OCI-LY3 (cell line): ENCODE results near the gene IER3.
"Not testable (repeated sequence)": the region's sequence is repeated elsewhere in the genome, so short reads cannot be mapped to it uniquely, and the experiment has no call there.

Source experiments
- H2AFZ ChIP-seq: fragments of 200-600, 300-600 bp; shearing (Covaris generic); 2 replicates; pipeline ENCODE4 v1.6.0; 2014; ENCODE audit warnings: antibody characterized with exemption, low read depth, low read length
- H3K27ac ChIP-seq: fragments of 200-600, 300-600 bp; sonication (generic); 2 replicates; pipeline ENCODE4 v1.5.1; 2014; ENCODE audit warnings: mild to moderate bottlenecking, low read length, moderate library complexity, mixed read lengths
- H3K27me3 ChIP-seq: fragments of 200-600, 300-600 bp; sonication (generic); 2 replicates; pipeline ENCODE4 v1.6.1; 2014; ENCODE audit warnings: low read depth, low read length, mixed read lengths
- H3K36me3 ChIP-seq: fragments of 200-600, 300-600 bp; sonication (generic); replicated peaks from 2 replicates; pipeline ENCODE3; 2014; ENCODE audit warnings: low read depth, low read length, mixed read lengths
- H3K4me1 ChIP-seq: fragments of 300-600, 200-600 bp; sonication (generic); 2 replicates; pipeline ENCODE4 v1.6.1; 2014; ENCODE audit warnings: low read length, mixed read lengths
- H3K4me2 ChIP-seq: fragments of 200-600, 300-600 bp; sonication (generic); 2 replicates; pipeline ENCODE4 v1.6.1; 2014; ENCODE audit warnings: low read length, mixed read lengths
- H3K4me3 ChIP-seq: fragments of 300-600, 200-600 bp; sonication (generic); 2 replicates; pipeline ENCODE4 v1.5.1; 2014; ENCODE audit warnings: antibody characterized with exemption, mild to moderate bottlenecking, low read length, moderate library complexity
- H3K79me2 ChIP-seq: fragments of 300-600, 200-600 bp; shearing (Covaris generic); 2 replicates; pipeline ENCODE4 v1.6.1; 2014; ENCODE audit warnings: mild to moderate bottlenecking, low read length, mixed read lengths
- H3K9ac ChIP-seq: fragments of 300-600, 200-600 bp; shearing (Covaris generic); 2 replicates; pipeline ENCODE4 v1.6.0; 2014; ENCODE audit warnings: mild to moderate bottlenecking, low read length, moderate library complexity
- H3K9me3 ChIP-seq: fragments of 200-600, 300-600 bp; shearing (Covaris generic); 2 replicates; pipeline ENCODE4 v1.6.1; 2014; ENCODE audit warnings: low read length, mixed read lengths; ENCODE audit not compliant: insufficient read depth
- H4K20me1 ChIP-seq: fragments of 200-600, 300-600 bp; sonication (generic); 2 replicates; pipeline ENCODE4 v1.6.1; 2016; ENCODE audit warnings: low read length, mixed read lengths; ENCODE audit not compliant: insufficient read depth
- CTCF ChIP-seq: fragments of 200-600, 300-600 bp; sonication (generic); IDR thresholded peaks from 2 replicates; pipeline ENCODE4 v1.5.1; 2014; ENCODE audit warnings: antibody characterized with exemption, low read length, low read depth
- EZH2phosphoT487 ChIP-seq: fragments of 200-600 bp; shearing (Covaris generic); IDR thresholded peaks from 2 replicates; pipeline ENCODE4 v1.6.1; 2018; ENCODE audit warnings: antibody characterized with exemption, mixed run types, low read depth

The IER3 gene

GRCh38 chr6:30767944-30768301 is 23.6 kb upstream of the IER3 start:
- H3K4me1 ChIP-seq = peaks cover 18% of the 10 kb centered on the region
- TF ChIP-seq EZH2phosphoT487 = no peak
- TF ChIP-seq CTCF = no peak
- no peak overlapping the region for H2AFZ ChIP-seq
- H3K9ac ChIP-seq = no peak overlapping the region
- H3K4me2 ChIP-seq = no peak overlapping the region
- H3K27ac ChIP-seq = no peak overlapping the region
- no peaks in the 10 kb centered on the region for H3K79me2 ChIP-seq
- H4K20me1 ChIP-seq = no peaks in the 10 kb centered on the region
- H3K36me3 ChIP-seq = no peaks in the 10 kb centered on the region
- H3K4me3 ChIP-seq = no peak overlapping the region
- no peaks in the 10 kb centered on the region for H3K27me3 ChIP-seq
- H3K9me3 ChIP-seq = no peaks in the 10 kb centered on the region

- Histone ChIP-seq H3K4me2 (no peak overlapping the region), H4K20me1 (no peaks in the 10 kb centered on the region), H3K27me3 (no peaks in the 10 kb centered on the region), H3K4me3 (no peak overlapping the region), H3K36me3 (no peaks in the 10 kb centered on the region), H3K27ac (no peak overlapping the region), H3K79me2 (no peaks in the 10 kb centered on the region), H2AFZ (no peak overlapping the region), H3K9me3 (no peaks in the 10 kb centered on the region), H3K4me1 (peaks cover 18% of the 10 kb centered on the region), H3K9ac (no peak overlapping the region)
- no peak for TF ChIP-seq EZH2phosphoT487
- TF ChIP-seq CTCF = no peak
Observed at GRCh38 chr6:30767158-30767943, 23.0 kb upstream of the IER3 start.

GRCh38 chr6:30766461-30767157 is 22.3 kb upstream of the IER3 start:
- no peak overlapping the region for H2AFZ ChIP-seq
- no peak overlapping the region for H3K4me2 ChIP-seq
- TF ChIP-seq CTCF (no peak), EZH2phosphoT487 (no peak)
- H3K9ac ChIP-seq = no peak overlapping the region
- H3K4me3 ChIP-seq = no peak overlapping the region
- no peak overlapping the region for H3K27ac ChIP-seq
- H4K20me1 ChIP-seq = no peaks in the 10 kb centered on the region
- no peaks in the 10 kb centered on the region for H3K36me3 ChIP-seq
- H3K4me1 ChIP-seq = peaks cover 18% of the 10 kb centered on the region
- no peaks in the 10 kb centered on the region for H3K27me3 ChIP-seq
- no peaks in the 10 kb centered on the region for H3K79me2 ChIP-seq
- H3K9me3 ChIP-seq = no peaks in the 10 kb centered on the region

- H4K20me1 ChIP-seq, H3K79me2 ChIP-seq, H3K27ac ChIP-seq, H3K27me3 ChIP-seq, H3K4me3 ChIP-seq, H3K9ac ChIP-seq, H3K36me3 ChIP-seq, H3K9me3 ChIP-seq, H3K4me2 ChIP-seq, H2AFZ ChIP-seq: not testable (repeated sequence)
- peaks cover 18% of the 10 kb centered on the region for H3K4me1 ChIP-seq
Observed at GRCh38 chr6:30765495-30765894, 21.1 kb upstream of the IER3 start.

- H2AFZ ChIP-seq = peak overlapping the region; percentile 91; the same call in 1 of the 2 replicates
- not testable (repeated sequence) for H3K9ac ChIP-seq, H3K9me3 ChIP-seq, H3K27ac ChIP-seq, H3K4me3 ChIP-seq, H4K20me1 ChIP-seq, H3K36me3 ChIP-seq, H3K79me2 ChIP-seq, H3K27me3 ChIP-seq
- peaks cover 18% of the 10 kb centered on the region for H3K4me1 ChIP-seq
- peak overlapping the region; percentile 56; the same call in 1 of the 2 replicates for H3K4me2 ChIP-seq
Observed at GRCh38 chr6:30764490-30765043, 20.2 kb upstream of the IER3 start.
